Stomach (tissue), 9 donors: Measurements from ENCODE around the gene IGFBP4. TPM values are rescaled to one million over a fixed set of nuclear protein-coding genes. Genes with fewer than 3 reads are reported as not detected.

Experiments used
- DNase-seq, 2 donors: peaks; one replicate each; pipeline versions ENCODE4 v3.0.0 to v3.0.0-alpha.2; 2013 to 2019
- H3K27ac ChIP-seq, 5 donors: fragments of 200-600 bp in 4 of 5; sonication (generic) in 4 of 5; one replicate each; pipeline ENCODE4 v1.5.1; 2013 to 2019; ENCODE audit warnings: mild to moderate bottlenecking in 1 of 5, moderate library complexity in 1 of 5
- H3K27me3 ChIP-seq, 3 donors: fragments of 200-600 bp; sonication (generic); one replicate each; pipeline ENCODE4 v1.5.1; 2017 to 2019; ENCODE audit warnings: mixed run types in 1 of 3
- H3K36me3 ChIP-seq, 4 donors: fragments of 200-600 bp; sonication (generic); 1 replicate in 3 of 4; 2 replicates in 1 of 4; pipeline ENCODE4 v1.5.1; 2016 to 2019
- H3K4me1 ChIP-seq, 4 donors: fragments of 200-600 bp; sonication (generic); one replicate each; pipeline ENCODE4 v1.5.1; 2016 to 2019
- H3K4me3 ChIP-seq, 4 donors: fragments of 200-600 bp; sonication (generic) in 3 of 4; one replicate each; pipeline ENCODE4 v1.5.1; 2016 to 2019; ENCODE audit warnings: mild to moderate bottlenecking in 1 of 4
- H3K9me3 ChIP-seq, 4 donors: fragments of 200-600 bp; sonication (generic); one replicate each; pipeline ENCODE4 v1.5.1; 2016 to 2019
- EP300 ChIP-seq: sonication (generic); formaldehyde crosslinking; IDR thresholded peaks from one replicate; pipeline ENCODE4 v1.6.1; 2017; ENCODE audit warnings: antibody characterized with exemption
- POLR2A ChIP-seq, 4 donors: fragments of 450-650 bp; IDR thresholded peaks; one replicate each; pipeline ENCODE4 v1.6.1; 2016; ENCODE audit warnings: antibody characterized with exemption in 4 of 4, control low read depth in 2 of 4, mild to moderate bottlenecking in 1 of 4, moderate library complexity in 1 of 4
- POLR2AphosphoS5 ChIP-seq, 3 donors: sonication (generic); formaldehyde crosslinking; IDR thresholded peaks; one replicate each; pipeline ENCODE4 v1.6.1; 2016; ENCODE audit warnings: antibody characterized with exemption in 3 of 3
- WGBS, 5 donors: extraction: QIAGEN DNeasy Blood & Tissue Kit in 3 of 5; methylation state at CpG; one replicate each; pipeline versions ENCODE4 v1.1.5 to v1.1.7; 2013 to 2018; 5-methylcytosine and 5-hydroxymethylcytosine counted together
- intact Hi-C: fragments of 100-400 bp; cut with DNase I; formaldehyde crosslinking; loops from one replicate; pipeline ENCODE4 v1.15.1; 2023; ENCODE audit warnings: low total_unique reads
- polyA plus RNA-seq, 3 donors: library from polyadenylated mRNA; stranded (reverse); fragments of 200-250 nt; gene quantifications; one replicate each; pipeline ENCODE4 v1.2.3, GENCODE V29; 2013
- total RNA-seq, 5 donors: library from RNA; depleted of rRNA; stranded (reverse); fragments of >200 nt; gene quantifications; one replicate each; pipeline versions ENCODE4 v1.1.0 to v1.2.3, GENCODE V29; 2014 to 2016
- TF ChIP-seq, protein P1 (sequence below), 7 experiments: fragments of 450-650 bp in 4 of 7; fragments of 200-600 bp in 3 of 7; sonication (generic) in 3 of 7; IDR thresholded peaks; one replicate each; pipeline ENCODE4 v1.5.1; 2016 to 2019; ENCODE audit warnings: antibody characterized with exemption in 7 of 7, control low read depth in 2 of 7, mild to moderate bottlenecking in 1 of 7
- donor health status: healthy with polysubstance abuse.
- donor health status: Bipolar disorder and iron deficiency.
- donor health status: healthy.

IGFBP4 gene
- total and polyA plus RNA-seq, 8 donors = 71.2 to 658 (median 157) TPM

DNA sequence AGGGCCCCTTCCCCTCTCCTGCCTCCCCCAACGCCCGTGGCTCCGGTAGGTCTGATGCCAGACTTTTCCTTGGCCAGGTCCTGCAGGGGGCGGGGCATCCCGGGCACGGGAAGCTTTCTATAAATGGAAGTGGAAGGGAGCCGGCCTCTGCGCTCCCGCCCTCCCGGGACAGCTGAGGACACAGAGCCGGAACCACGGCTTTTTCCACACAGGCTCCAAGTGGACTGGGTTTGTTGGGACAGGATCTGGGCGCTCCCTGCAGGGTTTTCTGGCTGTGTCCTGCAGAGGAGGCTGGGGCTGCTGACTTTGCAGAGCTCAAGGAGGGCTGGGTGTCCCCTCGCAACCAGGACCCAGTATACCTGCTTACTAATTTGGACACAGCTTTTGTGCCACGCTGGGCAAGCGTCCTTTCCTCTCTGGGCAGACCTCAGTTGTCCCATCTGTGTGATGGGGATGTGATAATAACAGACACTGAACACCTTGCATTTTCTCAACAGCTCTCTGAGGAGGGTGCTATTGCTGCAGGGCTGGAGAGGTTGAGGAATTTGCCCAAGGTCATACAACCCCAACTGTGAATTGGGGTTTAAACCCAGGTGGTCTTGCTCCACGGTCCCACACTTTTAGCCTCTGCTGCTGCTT is 56.4 kb downstream of the IGFBP4 start:
- Histone ChIP-seq H3K4me1 (peaks cover 21 to 44% (median 30%) of the 10 kb centered on the region in 4 donors), H3K27ac (peak overlapping the region; percentile 35 to 84 (median 61)), H3K36me3 (no peaks in the 10 kb centered on the region), H3K9me3 (no peaks in the 10 kb centered on the region), H3K27me3 (no peaks in the 10 kb centered on the region), H3K4me3 (peak overlapping the region; percentile 17 to 30 (median 26))
- DNase-seq = peak; percentile 91 to 92
- TF ChIP-seq POLR2A (IDR thresholded peaks at IDR 0.05) (no peak), EP300 (no peak), POLR2AphosphoS5 (IDR thresholded peaks at IDR 0.05) (peak in 2 of 3 donors; percentile 52 to 58)
- TF ChIP-seq, protein P1, sequence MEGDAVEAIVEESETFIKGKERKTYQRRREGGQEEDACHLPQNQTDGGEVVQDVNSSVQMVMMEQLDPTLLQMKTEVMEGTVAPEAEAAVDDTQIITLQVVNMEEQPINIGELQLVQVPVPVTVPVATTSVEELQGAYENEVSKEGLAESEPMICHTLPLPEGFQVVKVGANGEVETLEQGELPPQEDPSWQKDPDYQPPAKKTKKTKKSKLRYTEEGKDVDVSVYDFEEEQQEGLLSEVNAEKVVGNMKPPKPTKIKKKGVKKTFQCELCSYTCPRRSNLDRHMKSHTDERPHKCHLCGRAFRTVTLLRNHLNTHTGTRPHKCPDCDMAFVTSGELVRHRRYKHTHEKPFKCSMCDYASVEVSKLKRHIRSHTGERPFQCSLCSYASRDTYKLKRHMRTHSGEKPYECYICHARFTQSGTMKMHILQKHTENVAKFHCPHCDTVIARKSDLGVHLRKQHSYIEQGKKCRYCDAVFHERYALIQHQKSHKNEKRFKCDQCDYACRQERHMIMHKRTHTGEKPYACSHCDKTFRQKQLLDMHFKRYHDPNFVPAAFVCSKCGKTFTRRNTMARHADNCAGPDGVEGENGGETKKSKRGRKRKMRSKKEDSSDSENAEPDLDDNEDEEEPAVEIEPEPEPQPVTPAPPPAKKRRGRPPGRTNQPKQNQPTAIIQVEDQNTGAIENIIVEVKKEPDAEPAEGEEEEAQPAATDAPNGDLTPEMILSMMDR (IDR thresholded peaks at IDR 0.05) = peak in 1 of 7 experiments; percentile 15
- WGBS, 5 donors = 14 to 18% (median 16%) methylated on average over 16 to 17 of the region's 17 CpGs
- intact Hi-C loops = no loop called here

DNA sequence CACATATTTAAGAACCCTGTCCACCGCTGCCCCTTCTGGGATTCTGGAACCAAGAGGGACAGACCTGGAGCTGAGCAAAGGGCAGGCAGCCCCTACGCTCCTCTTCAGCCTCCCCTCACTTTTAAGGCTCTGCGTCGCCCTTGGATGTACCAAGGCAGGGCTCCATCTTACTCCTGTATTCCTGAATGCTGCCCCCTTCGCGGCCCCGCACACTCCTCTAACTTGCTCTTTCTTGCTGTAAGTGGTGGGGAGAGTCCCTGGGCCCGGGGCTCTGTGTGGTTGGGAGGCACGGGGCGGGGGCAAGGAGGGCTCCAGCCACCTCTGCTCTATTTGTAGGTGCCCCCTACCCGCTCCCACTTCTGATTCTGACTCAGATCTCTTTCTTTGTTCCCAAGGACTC is 56.9 kb downstream of the IGFBP4 start:
- Histone ChIP-seq H3K9me3 (no peaks in the 10 kb centered on the region), H3K4me1 (peaks cover 21 to 44% (median 30%) of the 10 kb centered on the region in 4 donors), H3K36me3 (no peaks in the 10 kb centered on the region), H3K4me3 (no peak overlapping the region), H3K27me3 (no peaks in the 10 kb centered on the region), H3K27ac (peak overlapping the region in 3 of 5 donors; percentile 61 to 84 (median 66))
- no peak for DNase-seq
- intact Hi-C loops = no loop called here
- 82 to 89% (median 87%) methylated on average over 10 to 11 of the region's 11 CpGs for WGBS, 5 donors
- TF ChIP-seq POLR2AphosphoS5 (IDR thresholded peaks at IDR 0.05) (no peak), EP300 (no peak), POLR2A (IDR thresholded peaks at IDR 0.05) (no peak)
- TF ChIP-seq, protein P1 (IDR thresholded peaks at IDR 0.05) = no peak

DNA sequence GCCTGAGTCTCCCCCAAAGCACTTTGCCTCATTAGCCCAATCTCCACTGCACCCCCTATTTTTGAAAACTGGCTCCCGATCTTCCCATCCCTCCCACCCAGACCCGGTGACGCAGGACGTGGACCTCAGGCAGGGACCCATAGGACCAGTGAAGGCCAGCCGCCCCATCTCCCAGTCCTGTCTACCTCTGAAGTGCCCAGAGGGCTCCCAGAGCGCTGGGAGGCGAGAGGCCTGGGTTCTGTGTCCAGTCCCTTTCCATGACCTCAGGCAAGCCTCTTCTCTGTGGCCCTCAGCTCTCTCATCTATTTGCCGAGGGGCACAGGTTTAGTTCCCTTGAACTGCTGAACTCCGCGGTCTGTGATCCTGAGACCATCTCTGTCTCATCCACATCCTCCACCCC is 57.5 kb downstream of the IGFBP4 start:
- no peaks in the 10 kb centered on the region for H3K9me3 ChIP-seq
- no peak for DNase-seq
- TF ChIP-seq, protein P1 (IDR thresholded peaks at IDR 0.05) = no peak
- TF ChIP-seq EP300 (no peak), POLR2AphosphoS5 (IDR thresholded peaks at IDR 0.05) (no peak), POLR2A (IDR thresholded peaks at IDR 0.05) (no peak)
- WGBS, 5 donors = 84 to 95% (median 90%) methylated on average over 10 of the region's 10 CpGs
- H3K27ac ChIP-seq = peak overlapping the region in 1 of 5 donors; percentile 84
- peaks cover 21 to 44% (median 30%) of the 10 kb centered on the region in 4 donors for H3K4me1 ChIP-seq
- no peaks in the 10 kb centered on the region for H3K27me3 ChIP-seq
- intact Hi-C loops = no loop called here
- H3K4me3 ChIP-seq = no peak overlapping the region
- no peaks in the 10 kb centered on the region for H3K36me3 ChIP-seq

DNA sequence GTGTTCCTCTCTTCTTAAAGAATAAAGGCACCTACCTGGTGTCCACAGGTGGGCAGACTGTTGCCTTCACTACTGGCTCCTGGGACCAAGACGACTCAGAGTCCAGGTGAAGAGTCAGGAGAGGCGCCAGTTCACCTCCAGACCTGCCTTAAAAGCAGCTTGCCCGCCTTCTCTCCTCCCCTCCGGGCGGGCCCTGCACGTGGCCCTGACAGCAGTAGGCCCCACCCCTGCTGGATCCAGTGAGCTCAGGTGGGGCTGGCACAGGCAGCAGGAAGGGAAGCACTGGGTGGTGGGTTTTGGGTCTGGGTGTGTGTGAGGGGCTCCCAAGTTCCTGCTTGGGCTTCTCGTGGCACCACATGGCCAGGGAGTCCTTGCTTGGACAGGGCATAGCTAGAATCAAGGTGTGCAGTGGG is 58.3 kb downstream of the IGFBP4 start, which contains the start of gene TNS4:
TSS of gene TNS4 (minus strand) at position 125 of the 413 bp plus-strand sequence. CDS start 5,198 bp downstream, outside the sequence.
- Histone ChIP-seq H3K27me3 (no peaks in the 10 kb centered on the region), H3K9me3 (no peaks in the 10 kb centered on the region), H3K27ac (peak within 1 kb of the TSS in 1 of 5 donors; percentile 84), H3K36me3 (no peaks in the 10 kb centered on the region), H3K4me1 (peaks cover 21 to 44% (median 30%) of the 10 kb centered on the region in 4 donors), H3K4me3 (no peak within 1 kb of the TSS)
- peak; percentile 66 to 81 for DNase-seq
- WGBS, 5 donors = 27 to 68% (median 51%) methylated on average over 4 to 7 of the region's 7 CpGs
- TF ChIP-seq POLR2AphosphoS5 (IDR thresholded peaks at IDR 0.05) = peak in 1 of 3 donors; percentile 15
- TF ChIP-seq, protein P1 (IDR thresholded peaks at IDR 0.05) = no peak
- intact Hi-C loops = no loop called here
